GM15510 (cell line): ENCODE results near the gene DCANP1.

ENCODE experiments used
- POLR2A ChIP-seq: IDR thresholded peaks from 3 replicates; pipeline ENCODE4 v1.6.1; 2011; ENCODE audit warnings: borderline replicate concordance; ENCODE audit not compliant: insufficient read length; ENCODE audit errors: extremely low read depth

DCANP1 gene

DNA sequence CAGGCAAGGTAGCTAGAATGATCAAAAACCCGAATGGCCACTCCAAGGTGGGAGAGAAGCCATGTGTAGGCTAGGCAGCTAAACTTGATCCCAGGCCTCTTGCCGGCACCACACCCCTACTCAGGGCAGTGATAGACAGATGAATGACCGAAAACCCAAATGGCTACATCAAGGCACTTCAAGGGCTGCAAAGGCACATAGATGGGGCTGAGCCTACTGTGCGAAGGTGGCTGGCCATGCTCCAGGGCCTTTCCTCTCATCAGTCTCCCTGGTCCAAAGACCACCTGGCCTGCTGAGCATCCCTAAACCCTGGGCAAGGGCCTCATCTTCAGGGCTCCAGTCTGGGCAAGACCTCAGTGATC lies 8.7 kb upstream of the DCANP1 start:
- no peak for TF ChIP-seq POLR2A

DNA sequence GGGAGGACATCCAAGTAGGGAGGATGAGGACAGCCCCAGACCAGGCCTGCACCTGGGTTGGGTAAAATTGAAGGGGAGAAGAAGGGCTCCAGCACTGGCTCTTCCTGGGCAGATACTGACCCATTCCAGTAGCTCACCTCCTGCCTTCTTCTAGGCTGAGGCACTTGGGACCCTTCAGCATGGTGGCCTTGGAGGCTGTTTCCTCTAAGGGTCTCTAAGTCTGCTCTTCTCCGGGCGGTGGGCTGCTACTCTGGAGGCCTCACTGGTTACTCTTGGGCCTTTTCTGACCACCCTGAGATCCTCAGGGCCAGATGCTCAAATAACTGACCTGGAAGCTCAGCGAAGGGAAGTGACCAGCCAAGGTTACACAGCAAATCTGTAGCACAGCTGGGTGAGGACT lies 7.8 kb upstream of the DCANP1 start:
- TF ChIP-seq POLR2A, result no peak

DNA sequence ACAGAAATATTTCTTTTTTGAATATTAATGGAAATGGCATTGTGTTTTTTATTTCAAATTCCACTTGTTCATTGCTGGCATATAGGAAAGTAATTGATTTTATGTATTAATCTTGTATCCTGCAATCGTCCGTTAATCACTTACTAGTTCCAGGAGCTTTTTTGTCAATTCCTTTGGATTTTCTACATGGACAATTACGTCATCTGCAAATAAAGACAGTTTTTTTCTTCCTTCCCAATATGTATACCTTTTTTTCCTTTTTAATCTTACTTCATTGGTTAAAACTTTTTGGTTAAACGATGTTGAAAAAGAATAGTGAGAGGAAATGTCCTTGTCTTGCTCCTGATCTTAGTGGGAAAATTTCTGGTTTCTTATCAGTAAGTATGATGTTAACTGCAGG lies 6.5 kb upstream of the DCANP1 start:
- no peak for TF ChIP-seq POLR2A

DNA sequence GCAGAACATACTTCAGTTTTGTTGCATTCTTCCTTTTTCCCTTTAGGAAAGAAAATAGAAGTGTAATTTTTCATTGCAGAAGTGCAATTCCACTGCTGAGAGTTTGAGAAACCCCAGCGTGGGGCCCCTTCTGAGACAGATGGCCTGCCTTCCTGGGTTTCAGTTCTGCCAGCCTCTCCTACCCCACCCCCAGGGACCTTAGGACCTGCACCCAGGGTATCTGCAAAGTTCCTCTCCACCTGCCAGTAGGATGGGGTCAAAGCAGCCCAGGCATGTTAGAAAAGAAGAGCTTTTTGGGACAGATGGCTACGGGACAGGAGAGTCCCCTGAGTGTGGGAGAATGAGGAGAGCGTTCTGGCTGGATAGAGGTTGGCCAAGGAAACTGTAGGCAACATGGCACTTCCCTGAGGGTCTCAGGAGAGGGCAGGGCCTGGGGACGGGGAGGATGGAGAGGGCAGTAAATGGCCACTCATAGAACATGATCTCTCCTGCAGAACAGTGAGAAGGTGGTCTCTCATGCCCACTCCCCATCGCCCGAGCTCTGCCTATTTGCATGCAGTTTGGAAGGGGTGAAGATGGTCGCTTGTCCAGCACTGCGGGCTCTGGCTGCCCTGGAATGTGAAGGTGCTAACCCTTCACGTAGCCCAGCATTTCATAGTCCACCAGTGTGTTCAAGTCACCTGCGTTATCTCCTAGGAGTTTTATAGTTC lies 5.3 kb upstream of the DCANP1 start, which contains the start of gene TIFAB:
TIFAB (minus strand) TSS at position 31 of the 710 bp plus-strand sequence. CDS start 2,412 bp downstream, outside the sequence.
- no peak for TF ChIP-seq POLR2A

DNA sequence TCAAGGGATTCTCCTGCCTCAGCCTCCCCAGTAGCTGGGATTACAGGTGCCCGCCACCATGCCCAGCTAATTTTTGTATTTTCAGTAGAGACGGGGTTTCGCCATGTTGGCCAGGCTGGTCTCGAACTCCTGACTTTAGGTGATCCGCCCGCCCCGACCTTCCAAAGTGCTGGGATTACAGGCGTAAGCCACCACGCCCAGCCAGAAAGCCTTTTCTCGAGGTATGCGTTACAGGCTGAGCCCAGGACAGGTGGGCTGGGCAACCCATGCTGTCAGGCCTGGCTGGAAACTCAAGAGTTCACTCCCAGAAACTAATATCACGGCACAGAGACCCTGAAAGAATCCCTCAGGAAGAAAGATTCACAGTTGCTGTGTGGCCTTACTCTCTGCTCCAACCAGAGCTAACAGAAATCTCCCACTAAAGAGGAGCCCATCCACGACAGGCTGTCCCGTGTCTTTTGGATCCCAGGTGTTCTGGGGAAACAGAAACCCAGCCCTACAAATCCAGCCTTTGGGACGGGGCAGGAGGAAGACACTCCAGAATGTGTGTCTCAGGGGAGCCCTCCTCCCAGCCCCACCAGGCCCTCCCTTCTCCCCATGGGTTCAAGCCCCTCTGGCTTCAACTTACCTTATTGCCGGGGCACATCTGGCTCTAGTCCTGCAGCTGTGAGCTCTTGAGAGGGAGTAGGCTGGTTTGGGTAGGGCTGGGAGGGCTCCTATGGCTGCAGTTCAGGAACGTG lies 4.6 kb upstream of the DCANP1 start:
- TF ChIP-seq POLR2A, result no peak

DNA sequence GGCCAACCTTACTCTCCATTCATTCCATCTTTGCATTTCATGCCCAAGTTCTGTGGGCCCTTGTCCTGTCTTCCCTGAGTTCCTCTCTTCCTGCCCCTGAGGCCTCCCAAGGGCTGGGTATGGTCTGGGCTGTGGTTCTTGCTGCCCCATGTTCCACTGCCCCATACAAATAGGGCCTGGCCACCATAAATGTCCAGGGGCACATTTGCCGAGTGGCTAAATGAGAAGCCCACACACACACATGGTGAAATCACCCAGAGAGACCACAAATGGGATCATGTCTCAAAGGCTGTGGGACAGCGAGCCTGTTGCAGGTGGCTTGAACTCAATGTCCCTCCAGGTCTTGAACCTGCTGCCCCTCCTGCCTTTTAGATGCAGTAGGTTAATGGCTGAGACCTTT lies 3.8 kb upstream of the DCANP1 start:
- TF ChIP-seq POLR2A, result no peak

DNA sequence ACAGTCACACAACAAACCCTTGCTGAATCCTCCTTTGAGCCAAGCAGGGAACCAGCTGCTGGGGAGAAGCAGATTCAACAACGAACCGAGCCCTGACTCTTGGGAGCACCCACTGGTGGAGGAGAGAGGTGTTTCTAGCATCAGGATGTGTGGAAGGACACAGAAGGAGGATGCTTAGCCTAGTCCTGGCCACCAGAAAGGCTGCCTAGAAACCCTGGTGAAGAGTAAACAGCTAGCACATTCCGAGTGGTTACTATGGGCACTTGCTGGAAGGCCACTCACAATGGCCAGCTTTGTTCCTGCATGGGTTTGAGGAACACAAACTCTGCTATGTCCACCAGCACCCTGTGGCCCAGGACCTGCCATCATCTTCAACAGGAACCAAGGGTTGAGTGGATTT lies 3.2 kb upstream of the DCANP1 start:
- TF ChIP-seq POLR2A, result no peak

DNA sequence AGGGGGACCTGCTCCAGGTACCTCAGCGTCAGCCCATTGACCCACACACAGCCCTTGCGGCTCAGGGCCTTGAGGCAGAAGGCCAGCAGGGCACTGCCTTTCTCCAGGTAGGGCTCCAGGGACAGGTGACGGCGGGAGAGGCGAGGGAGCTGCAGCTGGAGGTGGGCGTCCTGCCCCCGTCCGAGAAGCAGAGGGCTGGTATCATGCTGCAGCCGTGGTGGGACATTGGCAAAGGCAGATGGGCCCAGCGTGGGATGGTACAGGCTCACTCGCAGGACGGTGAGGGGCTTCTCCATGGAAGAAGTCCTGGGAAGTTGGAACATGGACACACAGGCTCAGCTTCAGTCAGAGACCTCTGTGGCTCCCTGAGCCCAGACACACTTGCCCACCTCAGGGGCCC lies 2.5 kb upstream of the DCANP1 start:
- TF ChIP-seq POLR2A, result no peak

DNA sequence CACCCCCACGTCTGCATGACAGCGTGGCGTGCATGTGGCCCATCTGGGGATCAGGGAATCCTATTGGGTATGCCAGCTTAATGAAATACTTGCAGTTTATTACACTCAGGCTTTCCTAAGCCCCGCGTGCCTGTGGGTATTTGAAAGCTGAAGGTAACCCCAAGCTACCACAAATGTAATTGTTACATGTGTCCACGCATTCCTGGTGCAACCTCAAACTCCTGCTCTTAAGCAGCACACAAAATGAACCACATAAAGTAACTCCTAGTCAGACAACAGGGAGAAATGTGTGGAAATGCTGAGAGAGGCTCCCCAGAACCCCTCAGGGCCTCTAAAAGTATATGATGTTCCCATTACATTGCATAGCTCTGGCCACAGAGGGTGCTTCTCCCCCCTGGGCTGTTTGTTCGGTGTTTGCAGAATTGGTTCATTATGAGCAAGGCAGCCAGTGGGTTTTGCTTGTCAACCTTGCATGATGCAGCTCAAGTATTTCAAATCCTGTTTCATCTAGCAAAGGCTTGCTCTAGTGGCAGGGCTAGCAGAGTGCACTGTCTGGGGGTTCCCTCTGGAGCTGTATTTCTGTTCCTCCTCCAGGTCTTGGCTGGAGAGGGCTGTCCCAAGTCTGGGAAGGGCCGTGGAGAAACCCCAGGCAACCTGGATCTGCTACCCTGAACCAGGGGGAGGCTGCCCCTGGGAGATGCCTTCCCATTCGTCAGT lies 1.8 kb upstream of the DCANP1 start:
- no peak for TF ChIP-seq POLR2A

DNA sequence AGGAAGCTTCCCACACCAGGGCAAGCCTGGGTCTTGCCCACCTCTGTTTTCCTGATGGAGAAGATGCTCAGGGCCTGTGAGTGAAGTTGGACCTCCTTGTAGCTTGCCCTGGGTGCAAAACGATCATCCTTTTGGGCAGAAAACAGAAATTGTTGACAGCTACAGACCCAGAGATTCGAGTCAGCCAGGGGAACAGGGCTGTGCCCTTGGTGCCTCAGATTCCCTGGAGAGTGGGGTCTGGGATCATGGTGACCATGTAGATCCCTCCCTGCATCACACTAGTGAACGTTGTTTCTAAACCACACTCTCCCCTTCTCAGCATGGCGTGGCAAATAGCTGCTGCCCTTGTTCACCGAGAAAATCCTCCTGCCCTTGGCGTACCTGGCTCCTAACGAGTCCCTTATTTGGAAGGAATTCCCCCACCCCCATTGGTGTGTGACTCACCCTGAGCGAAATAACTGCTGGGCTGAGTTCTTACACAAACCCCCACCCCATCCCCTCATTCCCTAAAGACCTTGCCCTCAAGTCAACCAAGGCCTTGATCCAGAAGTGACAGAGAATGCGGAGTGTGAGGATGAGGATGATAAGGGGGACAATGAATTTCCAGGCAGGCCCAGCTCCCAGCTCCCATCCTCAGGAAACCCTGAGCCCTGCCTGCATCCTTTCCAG lies 1.1 kb upstream of the DCANP1 start:
- no peak for TF ChIP-seq POLR2A

DNA sequence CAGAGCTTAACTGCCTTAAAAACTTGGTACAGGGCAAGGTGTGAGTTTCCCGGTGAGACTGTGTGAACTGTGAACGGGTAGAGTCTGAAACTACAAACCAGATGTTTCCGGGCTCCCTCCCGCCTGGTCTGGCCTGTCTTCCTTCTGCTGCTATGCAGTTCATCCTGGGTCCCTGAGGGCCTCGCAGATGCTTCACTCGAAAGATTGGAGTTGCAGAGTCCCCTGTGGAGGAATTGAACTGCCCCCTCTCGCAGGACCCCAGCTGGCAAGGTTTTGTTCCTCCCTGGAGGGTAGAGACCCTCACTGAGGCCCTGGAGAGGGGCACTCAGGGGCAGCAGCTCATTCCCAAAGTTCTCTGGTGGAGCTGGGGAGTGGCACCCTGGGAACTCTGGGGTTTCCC lies 533 bp downstream of the DCANP1 start:
- no peak for TF ChIP-seq POLR2A

DNA sequence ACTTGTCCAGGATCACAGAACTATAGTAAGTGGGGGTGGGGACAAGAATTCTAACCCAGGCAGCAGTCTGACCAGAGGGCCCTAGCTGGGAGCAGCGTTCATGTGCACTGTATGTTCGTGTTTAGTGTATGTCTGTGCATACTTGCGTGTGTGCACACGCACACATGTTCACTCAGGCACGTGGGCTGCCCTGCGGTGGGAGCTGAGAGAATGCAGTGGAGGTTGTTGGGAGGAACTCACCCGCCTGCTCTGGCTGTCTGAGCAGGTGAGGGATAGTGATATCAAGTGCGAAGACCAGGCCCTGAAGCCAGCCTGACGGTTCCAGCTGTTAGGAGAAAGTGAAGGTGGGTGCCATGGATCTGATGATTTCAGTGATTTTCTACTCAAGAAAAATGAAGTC lies 942 bp downstream of the DCANP1 start:
- no peak for TF ChIP-seq POLR2A

DNA sequence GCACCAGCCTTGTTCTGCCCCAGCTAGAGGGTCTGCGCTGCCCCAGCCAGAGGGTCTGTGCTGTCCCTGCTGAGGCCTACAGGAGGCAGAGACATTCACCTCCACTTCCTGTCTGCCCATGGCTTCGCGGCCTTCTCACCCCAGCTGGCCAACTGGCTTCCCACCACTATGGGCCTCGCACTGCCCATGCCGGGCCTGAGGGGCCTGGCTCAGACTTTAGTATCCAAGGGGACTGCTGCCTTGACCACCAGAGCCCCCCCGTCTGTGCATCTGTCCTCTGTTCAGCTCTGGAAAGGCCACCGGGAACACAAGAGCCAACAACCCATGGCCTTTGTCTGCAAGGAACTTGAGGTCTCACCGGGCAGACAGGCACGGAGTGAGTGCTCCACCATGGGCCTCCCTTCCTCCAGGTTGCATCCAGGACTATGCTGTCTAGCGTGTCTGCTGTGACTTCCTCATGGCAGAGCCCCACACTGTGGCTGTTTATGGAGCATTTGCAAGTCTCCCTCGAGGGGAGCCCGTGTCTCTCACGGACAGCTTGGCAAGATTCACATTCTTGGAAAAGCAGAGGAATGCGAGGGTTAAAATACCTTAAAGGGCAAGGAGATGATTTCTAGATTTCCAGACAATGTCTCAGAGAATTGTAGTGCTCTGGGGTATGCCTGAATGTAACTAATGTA lies 1.7 kb downstream of the DCANP1 start:
- no peak for TF ChIP-seq POLR2A

DNA sequence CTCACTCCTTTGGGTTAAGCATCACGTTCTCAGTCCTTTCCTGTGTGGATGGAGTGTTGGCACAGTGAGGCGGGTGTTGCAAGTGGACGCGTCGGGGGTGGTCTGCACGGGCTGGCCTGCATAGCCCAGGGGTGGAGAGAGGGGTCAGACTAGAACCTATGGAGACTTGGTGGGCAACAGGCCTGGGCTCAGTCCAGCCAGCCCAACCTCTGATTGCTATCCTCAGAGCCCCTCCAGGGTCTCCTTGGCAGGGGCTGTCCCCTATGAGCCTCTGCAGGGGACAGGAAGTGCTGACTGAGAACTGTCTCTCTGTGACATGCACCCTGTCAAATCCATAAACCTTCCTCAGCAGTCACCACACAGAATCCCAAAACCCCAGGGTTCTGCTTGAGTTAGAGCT lies 2.3 kb downstream of the DCANP1 start:
- no peak for TF ChIP-seq POLR2A

DNA sequence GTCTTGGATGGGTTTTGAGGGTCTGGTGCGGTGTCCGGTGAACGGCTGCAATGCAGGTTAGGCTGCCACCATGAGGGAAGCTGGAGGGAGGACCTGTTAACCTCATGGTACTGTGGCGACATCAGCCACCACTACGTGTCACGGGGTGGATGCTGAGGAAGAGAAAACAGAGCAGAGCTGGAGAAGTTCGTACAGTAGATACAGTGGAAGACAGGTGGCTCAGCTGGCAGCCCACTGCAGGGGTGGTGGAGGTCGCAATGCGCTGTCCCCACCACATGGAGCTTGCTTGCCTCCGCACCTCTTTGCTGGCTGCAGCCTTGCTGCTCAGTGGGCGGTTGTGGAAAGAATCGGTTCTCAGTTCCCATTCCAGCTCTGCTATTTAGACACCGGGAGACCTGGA lies 2.8 kb downstream of the DCANP1 start:
- no peak for TF ChIP-seq POLR2A

DNA sequence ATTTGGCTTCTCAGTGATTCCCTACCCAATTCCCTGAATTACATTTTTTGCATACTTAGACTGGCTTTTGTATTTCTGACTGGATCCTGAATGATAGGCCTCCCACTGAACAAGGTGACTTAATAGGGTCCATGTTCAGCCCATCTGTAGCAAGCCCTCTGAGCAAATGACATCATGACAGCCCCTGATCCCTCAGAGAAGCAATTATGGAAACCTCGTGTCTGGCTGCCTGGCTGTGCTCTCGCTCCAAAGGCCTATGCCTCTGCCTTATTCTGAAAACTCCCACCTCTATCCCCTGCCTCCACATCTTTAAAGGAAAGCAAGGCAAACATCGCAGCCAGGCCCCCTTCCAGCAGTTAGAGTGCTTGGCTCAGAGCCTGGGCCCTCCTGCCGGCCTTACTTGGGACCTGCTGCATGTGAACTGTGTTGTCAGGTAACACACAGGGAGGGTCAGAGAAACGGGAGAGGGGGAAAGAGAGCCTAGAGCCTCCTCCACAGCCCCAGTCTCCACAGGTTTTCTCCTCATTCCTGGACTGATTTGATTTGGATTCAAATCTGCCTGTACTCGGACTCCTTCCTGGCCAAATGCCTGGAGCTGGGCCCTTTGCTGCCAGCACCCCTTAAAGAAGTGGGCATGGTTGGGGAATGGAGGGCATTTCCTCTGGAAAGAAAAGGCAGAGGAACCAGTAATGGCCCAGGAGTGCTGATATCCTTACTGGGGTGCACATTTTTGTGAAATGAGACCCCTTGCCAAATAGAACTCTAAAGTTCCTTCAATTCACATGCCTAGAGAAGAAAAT lies 3.8 kb downstream of the DCANP1 start:
- TF ChIP-seq POLR2A, result no peak
